Neural progenitor cell (in vitro differentiated cells): Measurements from ENCODE around the gene BMP2K. TPM values are rescaled to one million over a fixed set of nuclear protein-coding genes. Genes with fewer than 3 reads are reported as not detected.

Experiments
- DNase-seq: peaks from one replicate; pipeline ENCODE4 v3.0.0-alpha.2; 2016; ENCODE audit warnings: low spot score
- H2AFZ ChIP-seq: fragments of 200-600 bp; sonication (generic); replicated peaks from 2 replicates; pipeline ENCODE4 v1.6.1; 2016; ENCODE audit warnings: antibody characterized with exemption
- H3F3A ChIP-seq: fragments of 200-600 bp; sonication (generic); 2 replicates; pipeline ENCODE4 v1.6.1; 2016; ENCODE audit warnings: antibody characterized with exemption, low read depth
- H3K27ac ChIP-seq: fragments of 200-600 bp; sonication (generic); 2 replicates; pipeline ENCODE4 v1.5.1; 2016; ENCODE audit warnings: mild to moderate bottlenecking
- H3K27me3 ChIP-seq: fragments of 200-600 bp; sonication (generic); 2 replicates; pipeline ENCODE4 v1.6.1; 2016; ENCODE audit warnings: mild to moderate bottlenecking, moderate library complexity
- H3K36me3 ChIP-seq: fragments of 200-600 bp; sonication (generic); 2 replicates; pipeline ENCODE4 v1.5.1; 2016
- H3K4me1 ChIP-seq: fragments of 200-600 bp; sonication (generic); 2 replicates; pipeline ENCODE4 v1.6.1; 2016; ENCODE audit warnings: mixed run types
- H3K4me2 ChIP-seq: fragments of 200-600 bp; sonication (generic); 2 replicates; pipeline ENCODE4 v1.6.1; 2016
- H3K4me3 ChIP-seq: fragments of 200-600 bp; sonication (generic); 2 replicates; pipeline ENCODE4 v1.5.1; 2016
- H3K79me2 ChIP-seq: fragments of 200-600 bp; sonication (generic); 2 replicates; pipeline ENCODE4 v1.6.1; 2016; ENCODE audit warnings: low read depth
- H3K9ac ChIP-seq: fragments of 200-600 bp; sonication (generic); 2 replicates; pipeline ENCODE4 v1.6.1; 2016
- H3K9me3 ChIP-seq: fragments of 200-600 bp; sonication (generic); 2 replicates; pipeline ENCODE4 v1.5.1; 2016; ENCODE audit warnings: low read depth
- H4K20me1 ChIP-seq: fragments of 200-600 bp; sonication (generic); 2 replicates; pipeline ENCODE4 v1.6.1; 2016; ENCODE audit warnings: low read depth
- H3K27ac Mint-ChIP-seq: 3 replicates; pipeline ENCODE4 v1.8.0; 2021; ENCODE audit warnings: mixed read lengths
- H3K27me3 Mint-ChIP-seq: 2 replicates; pipeline ENCODE4 v1.8.0; 2022; ENCODE audit warnings: low read depth, mild to moderate bottlenecking, inconsistent platforms, moderate library complexity, mixed read lengths; ENCODE audit not compliant: insufficient read depth
- H3K36me3 Mint-ChIP-seq: 3 replicates; pipeline ENCODE4 v1.8.0; 2021; ENCODE audit warnings: mixed read lengths
- H3K4me1 Mint-ChIP-seq: 3 replicates; pipeline ENCODE4 v1.8.0; 2021; ENCODE audit warnings: mixed read lengths
- H3K4me3 Mint-ChIP-seq: 3 replicates; pipeline ENCODE4 v1.8.0; 2021; ENCODE audit warnings: mild to moderate bottlenecking, moderate library complexity, mixed read lengths
- H3K9me3 Mint-ChIP-seq: 3 replicates; pipeline ENCODE4 v1.8.0; 2020; ENCODE audit warnings: mixed read lengths
- CTCF ChIP-seq: fragments of 200-600 bp; sonication (generic); IDR thresholded peaks from 2 replicates; pipeline ENCODE4 v1.5.1; 2017; ENCODE audit warnings: antibody characterized with exemption, mild to moderate bottlenecking
- EZH2 ChIP-seq: fragments of 200-600 bp; sonication (generic); IDR thresholded peaks from 2 replicates; pipeline ENCODE4 v1.6.1; 2017; ENCODE audit warnings: antibody characterized with exemption, mild to moderate bottlenecking, moderate library complexity
- EZH2phosphoT487 ChIP-seq: fragments of 200-600 bp; sonication (generic); IDR thresholded peaks from 2 replicates; pipeline ENCODE4 v1.6.1; 2017; ENCODE audit warnings: antibody characterized with exemption
- total RNA-seq: library from RNA; depleted of rRNA; stranded (reverse); fragments of >200 nt; gene quantifications from 2 replicates; pipeline ENCODE4 v1.2.3, GENCODE V29; 2015; ENCODE audit warnings: low replicate concordance

Gene BMP2K
- 34.4 and 62.0 TPM in 2 replicates for total RNA-seq

GRCh38 chr4:78776079-78776728 lies at the start of gene BMP2K:
TSS of gene BMP2K (plus strand) at chr4:78776350. CDS start at chr4:78776544, 194 bp downstream.
- H3K4me1 Mint-ChIP-seq, result peaks cover 13% of the 10 kb centered on the region

GRCh38 chr4:78726546-78726945 lies 49.6 kb upstream of the BMP2K start:
- peaks cover 18% of the 10 kb centered on the region for H3K4me1 Mint-ChIP-seq
- no peak for DNase-seq
- H4K20me1 ChIP-seq, result no peaks in the 10 kb centered on the region
- H3K4me3 ChIP-seq, result no peak overlapping the region
- H3F3A ChIP-seq, result no peaks in the 10 kb centered on the region
- no peak overlapping the region for H3K4me3 Mint-ChIP-seq
- H3K27me3 Mint-ChIP-seq, result no peaks in the 10 kb centered on the region
- H3K9ac ChIP-seq, result no peak overlapping the region
- no peaks in the 10 kb centered on the region for H3K27me3 ChIP-seq
- no peak overlapping the region for H2AFZ ChIP-seq
- H3K4me1 ChIP-seq, result peaks cover 9% of the 10 kb centered on the region
- H3K79me2 ChIP-seq, result no peaks in the 10 kb centered on the region
- no peaks in the 10 kb centered on the region for H3K9me3 Mint-ChIP-seq
- H3K27ac ChIP-seq, result no peak overlapping the region
- no peaks in the 10 kb centered on the region for H3K9me3 ChIP-seq
- no peak overlapping the region for H3K27ac Mint-ChIP-seq
- H3K36me3 Mint-ChIP-seq, result no peaks in the 10 kb centered on the region
- H3K36me3 ChIP-seq, result no peaks in the 10 kb centered on the region
- TF ChIP-seq CTCF (no peak), EZH2 (no peak), EZH2phosphoT487 (no peak)
- H3K4me2 ChIP-seq, result no peak overlapping the region

More at GRCh38 chr4:78776079-78776728, at the start of gene BMP2K:
- Histone ChIP-seq H3K79me2 (peaks cover 45% of the 10 kb centered on the region), H3K4me3 (peak within 1 kb of the TSS; percentile 76), H4K20me1 (peaks cover 33% of the 10 kb centered on the region), H3K9ac (peak within 1 kb of the TSS; percentile 64), H3K27me3 (no peaks in the 10 kb centered on the region), H3K4me1 (peaks cover 33% of the 10 kb centered on the region), H3K4me2 (peak within 1 kb of the TSS; percentile 94), H3F3A (peaks cover 27% of the 10 kb centered on the region), H3K9me3 (no peaks in the 10 kb centered on the region), H3K27ac (peak within 1 kb of the TSS; percentile 95), H3K36me3 (no peaks in the 10 kb centered on the region), H2AFZ (peak within 1 kb of the TSS; percentile 88)
- H3K36me3 Mint-ChIP-seq, result no peaks in the 10 kb centered on the region
- H3K4me3 Mint-ChIP-seq, result peak within 1 kb of the TSS; percentile 100
- TF ChIP-seq EZH2, result peak; percentile 26
- peak; percentile 34 for TF ChIP-seq CTCF
- no peak for TF ChIP-seq EZH2phosphoT487
- no peaks in the 10 kb centered on the region for H3K9me3 Mint-ChIP-seq
- peak; percentile 94 for DNase-seq
- peak within 1 kb of the TSS; percentile 99 for H3K27ac Mint-ChIP-seq
- H3K27me3 Mint-ChIP-seq, result peaks cover 3% of the 10 kb centered on the region

GRCh38 chr4:78732332-78733104 lies 43.6 kb upstream of the BMP2K start:
- H3F3A ChIP-seq, result no peaks in the 10 kb centered on the region
- H3K79me2 ChIP-seq, result no peaks in the 10 kb centered on the region
- H3K4me2 ChIP-seq, result no peak overlapping the region
- no peaks in the 10 kb centered on the region for H3K4me1 Mint-ChIP-seq
- no peaks in the 10 kb centered on the region for H3K27me3 ChIP-seq
- H2AFZ ChIP-seq, result no peak overlapping the region
- H3K27ac Mint-ChIP-seq, result no peak overlapping the region
- no peak overlapping the region for H3K4me3 Mint-ChIP-seq
- no peak overlapping the region for H3K27ac ChIP-seq
- H3K27me3 Mint-ChIP-seq, result no peaks in the 10 kb centered on the region
- peaks cover 4% of the 10 kb centered on the region for H3K4me1 ChIP-seq
- H3K4me3 ChIP-seq, result no peak overlapping the region
- no peak for DNase-seq
- TF ChIP-seq CTCF, result no peak
- TF ChIP-seq EZH2, result no peak
- no peak for TF ChIP-seq EZH2phosphoT487
- no peaks in the 10 kb centered on the region for H4K20me1 ChIP-seq
- no peaks in the 10 kb centered on the region for H3K36me3 Mint-ChIP-seq
- no peaks in the 10 kb centered on the region for H3K36me3 ChIP-seq
- no peaks in the 10 kb centered on the region for H3K9me3 ChIP-seq
- H3K9me3 Mint-ChIP-seq, result no peaks in the 10 kb centered on the region
- no peak overlapping the region for H3K9ac ChIP-seq
